ENCODE results near the gene JARID2. TPM values are rescaled to one million over a fixed set of nuclear protein-coding genes. Genes with fewer than 3 reads are reported as not detected.

The JARID2 gene
- total and polyA plus RNA-seq, 9 of the 15 experiments (the other 6 are each of a cell fraction or from before 2014, with no cell fraction given) = 5.0 to 29.0 (median 15.6) TPM

GRCh38 chr6:15493437-15494168 lies 247.7 kb downstream of the JARID2 start:
- no peak overlapping the region for H3K9ac ChIP-seq (ENCODE audit: insufficient read depth in 1 of 2, low read depth in 2 of 2, low read length in 2 of 2)
- H3K36me3 ChIP-seq (ENCODE audit: control insufficient read depth, insufficient read depth, low read length) = peaks cover 63% of the 10 kb centered on the region
- ChIA-PET POLR2A (no interaction called here), CTCF (ENCODE audit: low intra/inter-chr PET ratio) (interaction anchor here (0.5 kb wide), 1 partner anchor 531 kb away, joined by 3 read pairs; no protein-coding TSS in a partner anchor)
- 0 out of 3 replicates have a peak, but pooled peaks cover 8% of the 10 kb centered on the region for H3K79me2 ChIP-seq (ENCODE audit: control insufficient read depth, insufficient read depth, low read length)
- 86% methylated on average over 9 of the region's 9 CpGs for WGBS (ENCODE audit: insufficient coverage, low coverage, missing lambda C conversion rate)
- H3K4me3 ChIP-seq = no peak overlapping the region
- TF ChIP-seq ZNF143 (CRISPR knock-in tag; IDR thresholded peaks at IDR 0.05) (no peak), ZNF431 (CRISPR knock-in tag; IDR thresholded peaks at IDR 0.05) (no peak), ZNF639 (CRISPR knock-in tag; conservative IDR thresholded peaks at IDR 0.05 in 1 of 2, IDR thresholded peaks at IDR 0.05 in 1 of 2) (no peak), BMI1 (IDR thresholded peaks at IDR 0.05; ENCODE audit: low read length) (no peak), ZFX (CRISPR knock-in tag; IDR thresholded peaks at IDR 0.05) (no peak), CREBBP (IDR thresholded peaks at IDR 0.05; ENCODE audit: low read depth, low read length) (no peak), SP1 (CRISPR knock-in tag; IDR thresholded peaks at IDR 0.05) (no peak), ZNF408 (CRISPR knock-in tag; IDR thresholded peaks at IDR 0.05; ENCODE audit: low read depth) (no peak), ZSCAN32 (CRISPR knock-in tag; IDR thresholded peaks at IDR 0.05) (no peak), ATF1 (CRISPR knock-in tag; IDR thresholded peaks at IDR 0.05) (no peak), ATF1 (tag; IDR thresholded peaks at IDR 0.05) (no peak), GATAD2B (IDR thresholded peaks at IDR 0.05; ENCODE audit: borderline replicate concordance) (no peak), TARDBP (IDR thresholded peaks at IDR 0.05) (no peak), ZNF165 (CRISPR knock-in tag; IDR thresholded peaks at IDR 0.05; ENCODE audit: borderline replicate concordance) (no peak), CREB3L1 (IDR thresholded peaks at IDR 0.05; ENCODE audit: borderline replicate concordance, low read depth) (no peak), RBBP5 (IDR thresholded peaks at IDR 0.05; ENCODE audit: borderline replicate concordance, insufficient read depth, low read length, poor library complexity, severe bottlenecking) (no peak)
- no peaks in the 10 kb centered on the region for H3K9me3 ChIP-seq (replicated peaks; ENCODE audit: control insufficient read depth, insufficient read depth, low read depth, low read length)
- no peak overlapping the region for H3K27ac ChIP-seq (ENCODE audit: extremely low read depth, low read depth, low read length)
- peaks cover 6% of the 10 kb centered on the region; the same call in 1 of the 2 replicates for H4K20me1 ChIP-seq (replicated peaks; ENCODE audit: control insufficient read depth, insufficient read depth, low read length)
- H2AFZ ChIP-seq (ENCODE audit: low read depth, low read length) = no peak overlapping the region
- no peaks in the 10 kb centered on the region for H3K27me3 ChIP-seq (ENCODE audit: control insufficient read depth in 2 of 2, insufficient read depth in 2 of 2, low read length in 2 of 2)
- intact Hi-C loops (cut with micrococcal nuclease) = no loop called here
- no peak overlapping the region for H3K4me2 ChIP-seq (ENCODE audit: insufficient read depth, low read length)
- DNase-seq (ENCODE audit: extremely low read depth in 1 of 4, low spot score in 3 of 4) (no peak), ATAC-seq (no peak), FAIRE-seq (no peak)
- in situ Hi-C loops (cut with MboI) = no loop called here
- peaks cover 2 to 8% of the 10 kb centered on the region in 2 experiments; a peak in 4 of 5 replicates for H3K4me1 ChIP-seq (replicated peaks in 1 of 2; ENCODE audit: control insufficient read depth in 2 of 2, insufficient read depth in 2 of 2, low read length in 2 of 2)
- no TSS peak for BruUV-seq (replicated peaks)
- peaks cover 5% of the 10 kb centered on the region for H3K9me1 ChIP-seq (ENCODE audit: control insufficient read depth, insufficient read depth, low read length)

All from K562 (cell line).